CD4-positive, alpha-beta T cell (primary cell): ENCODE measurements around the gene PLCL1. TPM values are rescaled to one million over a fixed set of nuclear protein-coding genes. Genes with fewer than 3 reads are reported as not detected.

Experiments
- ATAC-seq: fragments of 200-7000 bp; cut with Tn5 transposase; one replicate; pipeline ENCODE4 v1.10.0; 2022; ENCODE audit warnings: mild to moderate bottlenecking; ENCODE audit not compliant: poor library complexity
- CTCF ChIA-PET: fragments of 350-600 bp; sonication (Branson Sonifier 250); formaldehyde crosslinking; loops from one replicate; lab custom pipeline; 2021; ENCODE audit warnings: antibody characterized with exemption, inconsistent platforms; lab: Charles Lee
- POLR2A ChIA-PET: fragments of 350-600 bp; sonication (Branson Sonifier 250); formaldehyde crosslinking; loops from one replicate; lab custom pipeline; 2021; ENCODE audit warnings: antibody characterized with exemption, inconsistent platforms; lab: Charles Lee
- DNase-seq, 14 experiments: peaks; one replicate each; pipeline ENCODE4 v3.0.0-alpha.2; 2013 to 2020; ENCODE audit warnings: mixed read lengths in 2 of 14
- H3K27ac ChIP-seq, 2 donors: one replicate each; pipeline versions ENCODE4 v1.5.1 to v1.7.0; 2013; ENCODE audit warnings: low read length in 2 of 2, low read depth in 1 of 2, mild to moderate bottlenecking in 1 of 2
- H3K27me3 ChIP-seq, 2 experiments: 1 replicate in 1 of 2; 2 replicates in 1 of 2; pipeline versions ENCODE4 v1.6.1 to v1.7.0; 2013; ENCODE audit warnings: low read length in 2 of 2, control low read depth in 1 of 2, mild to moderate bottlenecking in 1 of 2, moderate library complexity in 1 of 2; ENCODE audit not compliant: insufficient read depth in 2 of 2, control insufficient read depth in 1 of 2
- H3K36me3 ChIP-seq: one replicate; pipeline ENCODE4 v1.6.1; 2013; ENCODE audit warnings: low read length, control low read depth; ENCODE audit not compliant: insufficient read depth
- H3K4me1 ChIP-seq: one replicate; pipeline ENCODE4 v1.6.1; 2013; ENCODE audit warnings: low read length, control low read depth; ENCODE audit not compliant: insufficient read depth
- H3K4me3 ChIP-seq: one replicate; pipeline ENCODE4 v1.5.1; 2013; ENCODE audit warnings: mild to moderate bottlenecking, low read length, moderate library complexity
- H3K9me3 ChIP-seq, 2 experiments: 1 replicate in 1 of 2; 2 replicates in 1 of 2; pipeline versions ENCODE4 v1.6.1 to v1.7.0; 2013; ENCODE audit warnings: low read length in 2 of 2, mild to moderate bottlenecking in 2 of 2, control low read depth in 1 of 2, moderate library complexity in 1 of 2; ENCODE audit not compliant: control insufficient read depth in 1 of 2, insufficient read depth in 1 of 2
- H3K27ac Mint-ChIP-seq: one replicate; pipeline ENCODE4 v1.8.0; 2020; ENCODE audit warnings: mixed read lengths
- H3K27me3 Mint-ChIP-seq: one replicate; pipeline ENCODE4 v1.8.0; 2021; ENCODE audit warnings: mixed read lengths
- H3K36me3 Mint-ChIP-seq: one replicate; pipeline ENCODE4 v1.8.0; 2021; ENCODE audit warnings: low read depth, mixed read lengths
- H3K4me1 Mint-ChIP-seq: one replicate; pipeline ENCODE4 v1.8.0; 2021; ENCODE audit warnings: low read depth, mixed read lengths
- H3K4me3 Mint-ChIP-seq: one replicate; pipeline ENCODE4 v1.8.0; 2020; ENCODE audit warnings: mild to moderate bottlenecking, mixed read lengths
- H3K9me3 Mint-ChIP-seq: one replicate; pipeline ENCODE4 v1.8.0; 2020; ENCODE audit warnings: mixed read lengths
- CTCF ChIP-seq: fragments of 200-600 bp; IDR thresholded peaks from one replicate; pipeline ENCODE4 v1.8.0; 2022; ENCODE audit warnings: antibody characterized with exemption, mild to moderate bottlenecking
- intact Hi-C, 2 experiments: fragments of 100-400 bp; cut with DNase I in 1 of 2; cut with micrococcal nuclease in 1 of 2; formaldehyde crosslinking; loops; one replicate each; pipeline versions ENCODE4 v1.15.1 to v1.9.0; 2023 to 2025; cut with DNase I, micrococcal nuclease
- total RNA-seq, 174 experiments: library from RNA in 2 of 174; stranded (reverse) in 2 of 174; gene quantifications; one replicate each; pipeline ENCODE4 v1.2.3 and lab custom pipeline; 2021 to 2026

PLCL1 gene
- total RNA-seq, 2 experiments from 2014 or later, result 27.0 to 28.3 TPM

- Histone ChIP-seq H3K9me3 (no peaks in the 10 kb centered on the region), H3K4me1 (peaks cover 20% of the 10 kb centered on the region), H3K4me3 (no peak overlapping the region), H3K27me3 (no peaks in the 10 kb centered on the region), H3K36me3 (no peaks in the 10 kb centered on the region), H3K27ac (no peak overlapping the region)
- TF ChIP-seq CTCF, result no peak
- ChIA-PET POLR2A (interaction anchor here (0.6 to 3.6 kb wide), 6 partner anchors 10 to 219 kb away, joined by 3 to 30 read pairs (median 6); partner anchors contain the start of gene PLCL1), CTCF (interaction anchor here (1.3 kb wide), 1 partner anchor 26 kb away, joined by 3 read pairs; no protein-coding TSS in a partner anchor)
- H3K9me3 Mint-ChIP-seq, result no peaks in the 10 kb centered on the region
- peak overlapping the region; percentile 95 for H3K27ac Mint-ChIP-seq
- no peaks in the 10 kb centered on the region for H3K36me3 Mint-ChIP-seq
- H3K27me3 Mint-ChIP-seq, result no peaks in the 10 kb centered on the region
- H3K4me3 Mint-ChIP-seq, result peak overlapping the region; percentile 15
- intact Hi-C loops, result loop anchor here (2.0 to 10.0 kb wide), 8 partner anchors 29 to 155 kb away; partner anchors contain the start of gene PLCL1 (in 1 of the 2)
- no peak for DNase-seq
- H3K4me1 Mint-ChIP-seq, result peaks cover 84% of the 10 kb centered on the region
- no peak for ATAC-seq
Measured at GRCh38 chr2:197839856-197840255, 35.5 kb downstream of the PLCL1 start.

GRCh38 chr2:197846128-197846527 is 41.7 kb downstream of the PLCL1 start:
- H3K27ac Mint-ChIP-seq, result peak overlapping the region; percentile 94
- H3K4me3 Mint-ChIP-seq, result peak overlapping the region; percentile 20
- H3K27me3 Mint-ChIP-seq, result no peaks in the 10 kb centered on the region
- no peak overlapping the region for H3K4me3 ChIP-seq
- peaks cover 17% of the 10 kb centered on the region for H3K4me1 ChIP-seq
- no peak for ATAC-seq
- no peak for TF ChIP-seq CTCF
- H3K9me3 Mint-ChIP-seq, result no peaks in the 10 kb centered on the region
- no peaks in the 10 kb centered on the region for H3K36me3 Mint-ChIP-seq
- peaks cover 92% of the 10 kb centered on the region for H3K4me1 Mint-ChIP-seq
- H3K9me3 ChIP-seq, result no peaks in the 10 kb centered on the region
- POLR2A ChIA-PET, result interaction anchor here (2.5 to 4.5 kb wide), 2 partner anchors 8 to 23 kb away, joined by 26 to 35 read pairs; no protein-coding TSS in a partner anchor
- H3K27ac ChIP-seq, result no peak overlapping the region
- intact Hi-C loops, result loop anchor here in 1 of 2 experiments (2.0 kb wide), 1 partner anchor 23 kb away; no protein-coding TSS in a partner anchor
- no peaks in the 10 kb centered on the region for H3K27me3 ChIP-seq
- CTCF ChIA-PET, result interaction anchor here (0.6 kb wide), 1 partner anchor 8 kb away, joined by 3 read pairs; no protein-coding TSS in a partner anchor
- no peak for DNase-seq
- H3K36me3 ChIP-seq, result no peaks in the 10 kb centered on the region

- H3K27me3 Mint-ChIP-seq, result no peaks in the 10 kb centered on the region
- H3K4me1 ChIP-seq, result peaks cover 20% of the 10 kb centered on the region
- DNase-seq (no peak), ATAC-seq (no peak)
- no peak overlapping the region for H3K27ac ChIP-seq
- no peak overlapping the region for H3K4me3 ChIP-seq
- no peaks in the 10 kb centered on the region for H3K27me3 ChIP-seq
- no peaks in the 10 kb centered on the region for H3K9me3 ChIP-seq
- peaks cover 92% of the 10 kb centered on the region for H3K4me1 Mint-ChIP-seq
- POLR2A ChIA-PET, result interaction anchor here (1.2 to 4.5 kb wide), 4 partner anchors 9 to 45 kb away, joined by 3 to 35 read pairs (median 18); no protein-coding TSS in a partner anchor
- no peaks in the 10 kb centered on the region for H3K9me3 Mint-ChIP-seq
- H3K27ac Mint-ChIP-seq, result peak overlapping the region; percentile 94
- H3K36me3 ChIP-seq, result no peaks in the 10 kb centered on the region
- no peak overlapping the region for H3K4me3 Mint-ChIP-seq
- intact Hi-C loops, result loop anchor here in 1 of 2 experiments (2.0 kb wide), 1 partner anchor 22 kb away; no protein-coding TSS in a partner anchor
- H3K36me3 Mint-ChIP-seq, result no peaks in the 10 kb centered on the region
- TF ChIP-seq CTCF, result no peak
- CTCF ChIA-PET, result no interaction called here
Measured at GRCh38 chr2:197846777-197847176, 42.4 kb downstream of the PLCL1 start.
